Aorta (tissue), 5 donors: ENCODE results near the gene HTRA3. TPM values are rescaled to one million over a fixed set of nuclear protein-coding genes. Genes with fewer than 3 reads are reported as not detected.
A peak's percentile ranks its signal among the peaks of the same experiment; 100 is the strongest.

Experiments
- ATAC-seq: fragments of 200-7000 bp; cut with Tn5 transposase; one replicate; pipeline ENCODE4 v1.9.1; 2022; ENCODE audit warnings: moderate library complexity; ENCODE audit not compliant: low FRiP score
- DNase-seq, 2 donors: peaks; one replicate each; pipeline ENCODE4 v3.0.0-alpha.2; 2020
- H3K27ac ChIP-seq, 2 donors: one replicate each; pipeline ENCODE4 v1.5.1; 2013; ENCODE audit warnings: low read length in 2 of 2, mild to moderate bottlenecking in 2 of 2, moderate library complexity in 2 of 2, control low read depth in 1 of 2, inconsistent platforms in 1 of 2, low read depth in 1 of 2
- H3K27me3 ChIP-seq, 2 donors: one replicate each; pipeline ENCODE4 v1.6.1; 2013; ENCODE audit warnings: control low read depth in 1 of 2, low read length in 1 of 2, mild to moderate bottlenecking in 1 of 2, moderate library complexity in 1 of 2; ENCODE audit not compliant: insufficient read depth in 2 of 2, control insufficient read depth in 1 of 2
- H3K36me3 ChIP-seq, 2 donors: one replicate each; pipeline ENCODE4 v1.6.1; 2013; ENCODE audit warnings: control low read depth in 1 of 2, low read length in 1 of 2, mild to moderate bottlenecking in 1 of 2; ENCODE audit not compliant: insufficient read depth in 2 of 2, control insufficient read depth in 1 of 2
- H3K4me1 ChIP-seq, 2 donors: one replicate each; pipeline ENCODE4 v1.6.1; 2013; ENCODE audit warnings: low read length in 2 of 2, control low read depth in 1 of 2, mild to moderate bottlenecking in 1 of 2, moderate library complexity in 1 of 2; ENCODE audit not compliant: insufficient read depth in 2 of 2, control insufficient read depth in 1 of 2
- H3K4me3 ChIP-seq, 2 donors: one replicate each; pipeline ENCODE4 v1.5.1; 2013; ENCODE audit warnings: low read length in 2 of 2, control low read depth in 1 of 2, mild to moderate bottlenecking in 1 of 2
- H3K9me3 ChIP-seq: one replicate; pipeline ENCODE4 v1.6.1; 2013; ENCODE audit warnings: mild to moderate bottlenecking, low read length; ENCODE audit not compliant: control insufficient read depth
- WGBS, 2 donors: extraction: QIAGEN DNeasy Blood & Tissue Kit; methylation state at CpG; one replicate each; pipeline ENCODE4 v1.1.7; 2013; 5-methylcytosine and 5-hydroxymethylcytosine counted together
- intact Hi-C, 2 donors: fragments of 100-400 bp; cut with DNase I; formaldehyde crosslinking; loops; one replicate each; pipeline versions ENCODE4 v1.14.2 to v1.15.0; 2022
- polyA plus RNA-seq, 2 donors: library from polyadenylated mRNA; stranded (reverse); fragments of 200-250 nt; gene quantifications; one replicate each; pipeline ENCODE4 v1.2.3, GENCODE V29; 2013
- total RNA-seq, 2 donors: library from RNA; stranded (reverse); fragmentation: NEBNext Ultra II Directional; extraction: Animal tissue kit (Norgen Biotek cat#: 25700); gene quantifications; one replicate each; pipeline ENCODE4 v1.2.1, GENCODE V29; 2021
- donor health status: healthy with polysubstance abuse.
- donor health status: Bipolar disorder and iron deficiency.
- donor health status: DM: no; HTN: no; CAD: no.
- donor health status: DM: no; HTN: no; CAD: no.
- donor health status: DM: yes; HTN: yes; CAD: no.

Gene HTRA3
- total and polyA plus RNA-seq, 4 donors: 1.1 to 129 (median 18.5) TPM

GRCh38 chr4:8312069-8312445 lies 42.5 kb downstream of the HTRA3 start:
- H3K27me3 ChIP-seq: no peaks in the 10 kb centered on the region
- DNase-seq (no peak), ATAC-seq (no peak)
- intact Hi-C loops: no loop called here
- H3K27ac ChIP-seq: no peak overlapping the region
- H3K4me3 ChIP-seq: no peak overlapping the region
- H3K4me1 ChIP-seq: no peaks in the 10 kb centered on the region
- 94 to 97% methylated on average over 3 of the region's 3 CpGs for WGBS, 2 donors
- no peaks in the 10 kb centered on the region for H3K36me3 ChIP-seq
- H3K9me3 ChIP-seq: no peaks in the 10 kb centered on the region

DNA sequence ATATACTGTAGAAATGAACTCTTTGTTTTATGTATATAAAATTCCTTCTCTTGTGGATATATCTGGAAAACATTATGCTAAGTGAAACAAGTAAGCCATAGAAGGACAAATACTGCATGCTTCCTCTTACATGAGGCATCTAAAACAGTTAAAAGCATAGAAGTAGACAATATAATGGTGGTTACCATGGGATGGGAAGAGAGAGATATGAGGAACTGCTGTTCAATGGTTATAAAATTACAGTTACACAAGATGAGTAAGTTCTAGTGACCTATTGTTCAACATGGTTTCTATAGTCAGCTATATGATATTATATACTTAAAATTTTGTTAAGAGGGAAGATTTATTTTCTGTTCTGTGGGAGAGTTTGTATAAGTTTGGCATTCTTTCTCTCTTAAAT lies 43.4 kb downstream of the HTRA3 start:
- DNase-seq (no peak), ATAC-seq (no peak)
- Histone ChIP-seq H3K36me3 (no peaks in the 10 kb centered on the region), H3K27me3 (no peaks in the 10 kb centered on the region), H3K4me3 (no peak overlapping the region), H3K27ac (no peak overlapping the region), H3K4me1 (no peaks in the 10 kb centered on the region), H3K9me3 (no peaks in the 10 kb centered on the region)
- intact Hi-C loops: no loop called here

DNA sequence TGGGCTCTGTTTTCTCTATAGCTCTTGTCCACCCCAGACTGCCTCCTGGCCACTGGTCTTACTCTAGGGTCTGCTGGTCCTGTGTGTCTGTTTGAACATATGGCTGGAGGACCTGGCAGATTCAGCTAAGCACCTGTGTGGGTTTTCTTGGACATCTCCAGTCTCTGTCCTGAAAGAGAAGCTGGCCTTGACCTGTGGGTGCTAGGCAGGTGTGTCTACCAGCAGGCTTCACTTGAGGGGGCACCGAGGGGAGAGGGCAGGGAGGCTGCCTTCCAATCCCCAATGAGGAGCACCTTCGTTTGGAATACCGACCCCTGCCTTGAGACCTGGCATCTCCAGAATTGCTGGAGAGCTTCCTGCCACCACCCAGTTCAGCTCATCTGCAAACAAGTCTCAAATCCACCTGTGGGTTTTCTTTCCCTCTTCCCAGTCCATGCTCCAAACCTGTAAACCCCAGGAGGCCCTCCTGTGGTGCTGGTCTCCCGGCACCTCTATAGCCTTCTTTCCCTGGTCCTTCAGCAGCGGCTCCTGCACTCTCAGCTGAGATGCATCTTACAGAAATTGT lies 45.2 kb downstream of the HTRA3 start:
- Histone ChIP-seq H3K4me3 (no peak overlapping the region), H3K36me3 (no peaks in the 10 kb centered on the region), H3K9me3 (no peaks in the 10 kb centered on the region), H3K4me1 (no peaks in the 10 kb centered on the region), H3K27ac (no peak overlapping the region), H3K27me3 (no peaks in the 10 kb centered on the region)
- 97% methylated on average over 5 of the region's 5 CpGs for WGBS, 2 donors
- peak; percentile 32 to 33 for DNase-seq
- intact Hi-C loops: loop anchor here in 1 of 2 donors (5.0 kb wide), 1 partner anchor 37 kb away; no protein-coding TSS in a partner anchor
- no peak for ATAC-seq

DNA sequence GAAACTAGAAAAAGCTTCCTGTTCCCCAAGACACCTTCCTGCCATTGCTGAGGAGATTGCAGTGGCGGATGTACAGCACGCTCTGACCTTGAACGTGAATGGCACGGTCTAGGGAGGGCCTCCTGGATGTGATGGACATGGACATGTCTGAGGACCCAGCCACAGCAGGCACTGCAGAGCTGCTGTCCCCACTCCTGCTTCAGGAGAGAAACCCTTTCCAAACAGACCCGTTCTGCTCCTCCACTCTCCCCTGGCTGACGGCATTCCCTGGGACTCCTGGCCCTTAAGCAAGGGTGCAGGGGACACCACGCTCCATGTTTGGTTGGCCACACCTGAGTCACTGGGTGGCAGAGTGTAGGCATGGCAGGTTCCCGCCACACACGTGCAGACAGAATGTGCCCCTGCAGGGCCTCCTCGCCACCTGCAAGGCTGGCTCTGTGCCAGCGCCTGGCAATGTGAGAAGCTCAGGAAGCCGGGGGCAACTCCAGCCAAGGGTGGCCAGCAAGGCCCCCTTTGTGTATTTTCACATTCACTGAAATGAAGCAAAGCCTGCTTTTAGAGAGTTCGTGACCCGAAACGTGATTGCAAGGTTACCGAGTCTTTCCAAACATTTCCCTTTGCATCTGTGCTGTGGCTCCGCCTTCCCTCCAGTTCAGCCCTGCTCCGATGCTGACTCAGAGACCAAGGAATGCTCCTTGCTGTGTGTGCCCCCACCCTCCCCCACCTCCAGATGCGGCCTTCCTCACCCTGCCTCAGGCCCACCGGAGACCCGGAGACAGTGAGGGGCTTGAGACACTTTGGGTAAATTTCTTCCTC lies 46.1 kb downstream of the HTRA3 start:
- peak; percentile 74 to 75 for DNase-seq
- ATAC-seq: peak; percentile 65
- Histone ChIP-seq H3K27ac (no peak overlapping the region), H3K9me3 (no peaks in the 10 kb centered on the region), H3K4me3 (no peak overlapping the region), H3K27me3 (no peaks in the 10 kb centered on the region), H3K36me3 (no peaks in the 10 kb centered on the region), H3K4me1 (no peaks in the 10 kb centered on the region)
- intact Hi-C loops: loop anchor here in 1 of 2 donors (5.0 kb wide), 1 partner anchor 38 kb away; no protein-coding TSS in a partner anchor
- 25 to 26% methylated on average over 21 of the region's 21 CpGs for WGBS, 2 donors

DNA sequence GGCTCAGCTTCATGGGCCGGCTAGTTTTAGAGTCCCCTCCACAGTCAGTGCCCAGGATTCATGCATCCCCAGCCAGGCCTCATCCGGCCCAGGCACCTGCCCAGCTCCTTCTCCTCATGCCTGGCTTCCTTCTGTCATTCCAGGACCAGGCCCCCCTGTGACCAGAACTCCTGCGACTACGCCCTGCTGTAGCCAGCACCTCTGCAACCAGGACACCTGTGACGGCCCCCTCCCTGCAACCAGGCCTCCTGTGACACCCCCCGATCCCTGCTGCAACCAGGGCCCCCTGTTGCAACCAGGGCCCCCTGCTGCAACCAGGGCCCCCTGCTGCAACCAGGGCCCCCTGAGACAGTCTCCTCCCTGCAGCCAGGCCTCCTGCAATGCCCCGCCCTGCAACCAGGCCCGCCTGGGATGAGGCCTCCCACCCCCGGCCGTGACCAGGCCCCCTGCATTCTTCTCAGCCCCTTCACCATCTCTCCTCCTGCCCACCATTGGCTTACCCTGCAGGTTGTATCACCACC lies 46.8 kb downstream of the HTRA3 start:
- Histone ChIP-seq H3K9me3 (no peaks in the 10 kb centered on the region), H3K27ac (no peak overlapping the region), H3K4me1 (no peaks in the 10 kb centered on the region), H3K27me3 (no peaks in the 10 kb centered on the region), H3K4me3 (no peak overlapping the region), H3K36me3 (no peaks in the 10 kb centered on the region)
- intact Hi-C loops: loop anchor here in 1 of 2 donors (5.0 kb wide), 1 partner anchor 39 kb away; no protein-coding TSS in a partner anchor
- WGBS, 2 donors: 64 to 70% methylated on average over 9 to 10 of the region's 10 CpGs
- peak; percentile 41 to 43 for DNase-seq
- peak; percentile 10 for ATAC-seq

DNA sequence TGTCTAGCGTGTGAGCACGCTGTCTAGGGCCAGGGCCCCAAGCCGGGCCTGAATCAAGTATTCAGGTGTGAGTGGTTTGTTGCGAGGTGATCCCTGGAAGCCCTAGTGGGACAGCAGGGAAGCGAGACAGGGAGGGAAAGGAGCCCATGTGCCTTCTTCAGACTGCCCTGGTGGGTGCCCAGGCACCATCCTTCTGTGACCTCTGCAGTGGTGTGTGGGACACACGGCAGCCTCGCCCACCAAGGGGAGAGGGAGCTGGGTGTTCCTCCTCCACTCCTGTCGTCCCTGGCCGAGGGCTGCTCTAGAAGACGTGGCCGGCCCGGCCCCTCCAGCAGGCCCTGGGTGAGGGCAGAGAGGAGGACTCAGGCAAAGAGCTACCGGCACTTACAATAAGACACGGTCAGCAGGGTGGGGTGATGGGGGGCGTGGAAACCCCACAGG lies 47.4 kb downstream of the HTRA3 start:
- Histone ChIP-seq H3K36me3 (no peaks in the 10 kb centered on the region), H3K4me1 (no peaks in the 10 kb centered on the region), H3K4me3 (no peak overlapping the region), H3K27ac (no peak overlapping the region), H3K9me3 (no peaks in the 10 kb centered on the region), H3K27me3 (no peaks in the 10 kb centered on the region)
- 89 to 93% methylated on average over 15 of the region's 15 CpGs for WGBS, 2 donors
- DNase-seq (peak; percentile 34 to 68), ATAC-seq (no peak)
- intact Hi-C loops: loop anchor here in 1 of 2 donors (5.0 kb wide), 1 partner anchor 40 kb away; no protein-coding TSS in a partner anchor

DNA sequence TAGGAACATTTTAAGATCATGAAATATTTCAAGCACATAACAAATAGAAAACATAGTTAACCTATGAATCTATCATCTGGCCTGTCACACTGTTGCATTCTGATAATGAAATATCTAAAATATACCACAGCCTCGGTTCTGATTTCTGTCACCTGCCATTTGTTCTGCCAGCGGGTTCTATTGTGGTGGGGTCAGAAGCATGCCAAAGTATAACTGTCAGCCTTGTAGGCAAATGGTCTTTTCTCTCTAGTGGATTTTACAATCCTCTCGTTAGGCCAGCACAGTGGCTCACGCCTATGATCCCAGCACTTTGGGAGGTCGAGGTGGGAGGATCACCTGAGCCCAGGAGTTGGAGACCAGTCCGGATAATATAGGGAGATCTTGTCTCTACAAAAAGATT lies 47.9 kb downstream of the HTRA3 start:
- ATAC-seq: no peak
- intact Hi-C loops: loop anchor here in 1 of 2 donors (5.0 kb wide), 1 partner anchor 40 kb away; no protein-coding TSS in a partner anchor

GRCh38 chr4:8318509-8318908 lies 49.0 kb downstream of the HTRA3 start:
- Histone ChIP-seq H3K4me1 (no peaks in the 10 kb centered on the region), H3K36me3 (no peaks in the 10 kb centered on the region), H3K9me3 (no peaks in the 10 kb centered on the region), H3K4me3 (no peak overlapping the region), H3K27me3 (no peaks in the 10 kb centered on the region), H3K27ac (no peak overlapping the region)
- intact Hi-C loops: loop anchor here in 1 of 2 donors (5.0 kb wide), 1 partner anchor 41 kb away; no protein-coding TSS in a partner anchor
- DNase-seq (peak; percentile 22 to 41), ATAC-seq (no peak)
- WGBS, 2 donors: 94% methylated on average over 7 of the region's 7 CpGs

More for the DNA sequence above, 47.9 kb downstream of the HTRA3 start:
- no peaks in the 10 kb centered on the region for H3K4me1 ChIP-seq
- H3K4me3 ChIP-seq: no peak overlapping the region
- H3K27ac ChIP-seq: no peak overlapping the region
- H3K27me3 ChIP-seq: no peaks in the 10 kb centered on the region
- H3K9me3 ChIP-seq: no peaks in the 10 kb centered on the region
- H3K36me3 ChIP-seq: no peaks in the 10 kb centered on the region
- 77 to 78% methylated on average over 6 of the region's 6 CpGs for WGBS, 2 donors
- DNase-seq: no peak
